ENCODE results near the gene MCF2L. TPM values are rescaled to one million over a fixed set of nuclear protein-coding genes. Genes with fewer than 3 reads are reported as not detected.

MCF2L gene
- total RNA-seq, 4 donors from 2014 or later, result 10.2 to 25.4 (median 16.9) TPM

GRCh38 chr13:113091891-113092775 is 123.1 kb downstream of the MCF2L start:
- WGBS, 2 donors, result 83 to 85% methylated on average over 4 to 14 of the region's 33 CpGs
- DNase-seq, result no peak
- no peak for TF ChIP-seq CTCF (IDR thresholded peaks at IDR 0.05)
- TF ChIP-seq POLR2A (IDR thresholded peaks at IDR 0.05), result no peak
- Histone ChIP-seq H3K9me3 (no peaks in the 10 kb centered on the region), H3K4me1 (no peaks in the 10 kb centered on the region), H3K27me3 (no peaks in the 10 kb centered on the region), H3K36me3 (peaks cover 0 to 57% (median 0%) of the 10 kb centered on the region in 3 donors), H3K4me3 (no peak overlapping the region), H3K27ac (no peak overlapping the region)
- intact Hi-C loops (cut with DNase I), result no loop called here

GRCh38 chr13:113092776-113093579 is 124.0 kb downstream of the MCF2L start:
- H3K36me3 ChIP-seq, result peaks cover 0 to 51% (median 0%) of the 10 kb centered on the region in 3 donors
- H3K9me3 ChIP-seq, result no peaks in the 10 kb centered on the region
- H3K4me1 ChIP-seq, result no peaks in the 10 kb centered on the region
- no peak overlapping the region for H3K4me3 ChIP-seq
- intact Hi-C loops (cut with DNase I), result no loop called here
- H3K27me3 ChIP-seq, result no peaks in the 10 kb centered on the region
- WGBS, 2 donors, result 87 to 90% methylated on average over 3 to 16 of the region's 25 CpGs
- TF ChIP-seq CTCF (IDR thresholded peaks at IDR 0.05), result no peak
- TF ChIP-seq POLR2A (IDR thresholded peaks at IDR 0.05), result no peak
- no peak overlapping the region for H3K27ac ChIP-seq
- no peak for DNase-seq

- 53 to 80% methylated on average over 3 to 4 of the region's 29 CpGs for WGBS, 2 donors
- intact Hi-C loops (cut with DNase I), result no loop called here
- H3K36me3 ChIP-seq, result peaks cover 0 to 43% (median 0%) of the 10 kb centered on the region in 3 donors
Observed at GRCh38 chr13:113093580-113094409, 124.8 kb downstream of the MCF2L start.

GRCh38 chr13:113094410-113094800 is 125.4 kb downstream of the MCF2L start:
- intact Hi-C loops (cut with DNase I), result no loop called here
- 90% methylated on average over 3 of the region's 14 CpGs; no CpG with 5 or more reads in 1 of the 2 donors for WGBS, 2 donors
- H3K4me3 ChIP-seq, result no peak overlapping the region
- no peaks in the 10 kb centered on the region for H3K4me1 ChIP-seq
- no peak for DNase-seq
- H3K27me3 ChIP-seq, result no peaks in the 10 kb centered on the region
- TF ChIP-seq POLR2A (IDR thresholded peaks at IDR 0.05) (no peak), CTCF (IDR thresholded peaks at IDR 0.05) (no peak)
- H3K36me3 ChIP-seq, result peaks cover 0 to 39% (median 0%) of the 10 kb centered on the region in 3 donors
- H3K9me3 ChIP-seq, result no peaks in the 10 kb centered on the region
- H3K27ac ChIP-seq, result no peak overlapping the region

More at GRCh38 chr13:113093580-113094409, 124.8 kb downstream of the MCF2L start:
- Histone ChIP-seq H3K4me1 (no peaks in the 10 kb centered on the region), H3K4me3 (no peak overlapping the region), H3K9me3 (no peaks in the 10 kb centered on the region), H3K27ac (no peak overlapping the region), H3K27me3 (no peaks in the 10 kb centered on the region)
- DNase-seq, result no peak
- TF ChIP-seq POLR2A (IDR thresholded peaks at IDR 0.05), result no peak
- TF ChIP-seq CTCF (IDR thresholded peaks at IDR 0.05), result no peak
